Left lobe of liver (tissue), 2 donors: ENCODE measurements around the gene IMMP1L. TPM values are rescaled to one million over a fixed set of nuclear protein-coding genes. Genes with fewer than 3 reads are reported as not detected.
"Not testable (repeated sequence)": the region's sequence is repeated elsewhere in the genome, so short reads cannot be mapped to it uniquely, and the experiment has no call there.

ENCODE experiments used
- ATAC-seq: fragments of 200-7000 bp; cut with Tn5 transposase; one replicate; pipeline ENCODE4 v1.9.1; 2020; ENCODE audit warnings: mild to moderate bottlenecking, moderate library complexity
- DNase-seq: peaks from one replicate; pipeline ENCODE4 v3.0.0-alpha.2; 2020; ENCODE audit warnings: low spot score
- total RNA-seq: library from RNA; stranded (reverse); gene quantifications from one replicate; pipeline ENCODE4 v1.2.1, GENCODE V29; 2021
- donor health status: DM: no; HTN: no; CAD: no; lungs with moderate emphysema.
- donor health status: DM: no; HTN: yes; CAD: no.

The IMMP1L gene
- 11.4 TPM for total RNA-seq

GRCh38 chr11:31509429-31510345, at the start of gene IMMP1L, which contains the start of gene ELP4:
Gene IMMP1L, minus strand, starts transcription at chr11:31509622. Its CDS starts 46,346 bp downstream, at chr11:31463276.
Gene ELP4, plus strand, starts transcription at chr11:31509767. Its CDS starts 18 bp downstream, at chr11:31509785.
- DNase-seq (peak; percentile 97), ATAC-seq (peak; percentile 98)

- DNase-seq (no peak), ATAC-seq (peak; percentile 53)
These were observed 48.6 kb upstream of the IMMP1L start for GRCh38 chr11:31558001-31558400.

GRCh38 chr11:31555938-31556337, 46.5 kb upstream of the IMMP1L start:
- DNase-seq (no peak), ATAC-seq (no peak)

GRCh38 chr11:31542862-31543261, 33.4 kb upstream of the IMMP1L start:
- DNase-seq (no peak), ATAC-seq (no peak)

- DNase-seq: no peak
- no peak for ATAC-seq
These were observed 26.1 kb upstream of the IMMP1L start for GRCh38 chr11:31535479-31535878.

GRCh38 chr11:31531293-31531692, 21.9 kb upstream of the IMMP1L start:
- DNase-seq: no peak
- ATAC-seq: no peak

GRCh38 chr11:31529701-31530100, 20.3 kb upstream of the IMMP1L start:
- ATAC-seq: no peak
- DNase-seq: no peak

- DNase-seq (no peak), ATAC-seq (no peak)
These were observed 19.8 kb upstream of the IMMP1L start for GRCh38 chr11:31529189-31529588.

GRCh38 chr11:31521497-31522150, 12.2 kb upstream of the IMMP1L start:
- no peak for DNase-seq
- ATAC-seq: no peak

- ATAC-seq: no peak
- no peak for DNase-seq
These were observed 2.7 kb upstream of the IMMP1L start for GRCh38 chr11:31512117-31512516.

- ATAC-seq: peak; percentile 61
- DNase-seq: no peak
These were observed 382 bp downstream of the IMMP1L start for GRCh38 chr11:31509051-31509428.

- no peak for ATAC-seq
- DNase-seq: no peak
These were observed 8.9 kb downstream of the IMMP1L start for GRCh38 chr11:31500560-31500959.

- DNase-seq (no peak), ATAC-seq (no peak)
These were observed 9.7 kb downstream of the IMMP1L start for GRCh38 chr11:31499576-31500178.

GRCh38 chr11:31493762-31494161, 15.7 kb downstream of the IMMP1L start:
- not testable (repeated sequence) for DNase-seq, ATAC-seq

- no peak for ATAC-seq
- no peak for DNase-seq
These were observed 16.2 kb downstream of the IMMP1L start for GRCh38 chr11:31493235-31493634.

- DNase-seq (no peak), ATAC-seq (no peak)
These were observed 17.0 kb downstream of the IMMP1L start for GRCh38 chr11:31492320-31492913.

- no peak for DNase-seq
- peak; percentile 83 for ATAC-seq
These were observed 21.6 kb downstream of the IMMP1L start for GRCh38 chr11:31487848-31488247.

- DNase-seq (no peak), ATAC-seq (no peak)
These were observed 24.9 kb downstream of the IMMP1L start for GRCh38 chr11:31484497-31484896.

- no peak for ATAC-seq
- no peak for DNase-seq
These were observed 28.5 kb downstream of the IMMP1L start for GRCh38 chr11:31480930-31481329.

- ATAC-seq (no peak), DNase-seq (no peak)
These were observed 30.4 kb downstream of the IMMP1L start for GRCh38 chr11:31479066-31479465.

- DNase-seq (no peak), ATAC-seq (no peak)
These were observed 31.2 kb downstream of the IMMP1L start for GRCh38 chr11:31478223-31478590.
